ENCODE results near the gene MC1R. TPM values are rescaled to one million over a fixed set of nuclear protein-coding genes. Genes with fewer than 3 reads are reported as not detected.
"Not testable (repeated sequence)": the region's sequence is repeated elsewhere in the genome, so short reads cannot be mapped to it uniquely, and the experiment has no call there.

The MC1R gene
- total RNA-seq, 1 donor from 2014 or later = 2.2 TPM

DNA sequence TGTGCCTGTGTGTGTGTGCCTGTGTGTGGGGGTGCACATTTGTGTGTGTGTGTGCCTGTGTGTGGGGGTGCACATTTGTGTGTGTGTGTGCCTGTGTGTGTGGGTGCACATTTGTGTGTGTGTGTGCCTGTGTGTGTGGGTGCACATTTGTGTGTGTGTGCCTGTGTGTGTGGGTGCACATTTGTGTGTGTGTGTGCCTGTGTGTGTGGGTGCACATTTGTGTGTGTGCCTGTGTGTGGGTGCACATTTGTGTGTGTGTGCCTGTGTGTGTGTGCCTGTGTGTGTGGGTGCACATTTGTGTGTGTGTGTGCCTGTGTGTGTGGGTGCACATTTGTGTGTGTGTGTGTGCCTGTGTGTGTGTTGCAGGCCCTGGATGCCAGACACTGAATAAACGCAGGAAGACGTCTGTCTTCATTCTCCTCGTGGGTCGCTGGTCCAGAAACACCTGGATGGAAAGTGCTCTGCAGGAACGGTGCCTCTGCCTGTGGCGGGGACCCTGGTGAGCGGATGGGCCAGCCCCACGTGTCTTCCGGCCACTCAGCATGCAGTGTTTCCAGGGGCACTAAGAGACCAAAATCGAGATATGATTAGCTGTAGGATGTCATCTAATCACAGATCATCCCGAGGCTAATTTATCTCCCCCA, 3.9 kb upstream of the MC1R start:
- not testable (repeated sequence) for DNase-seq

DNA sequence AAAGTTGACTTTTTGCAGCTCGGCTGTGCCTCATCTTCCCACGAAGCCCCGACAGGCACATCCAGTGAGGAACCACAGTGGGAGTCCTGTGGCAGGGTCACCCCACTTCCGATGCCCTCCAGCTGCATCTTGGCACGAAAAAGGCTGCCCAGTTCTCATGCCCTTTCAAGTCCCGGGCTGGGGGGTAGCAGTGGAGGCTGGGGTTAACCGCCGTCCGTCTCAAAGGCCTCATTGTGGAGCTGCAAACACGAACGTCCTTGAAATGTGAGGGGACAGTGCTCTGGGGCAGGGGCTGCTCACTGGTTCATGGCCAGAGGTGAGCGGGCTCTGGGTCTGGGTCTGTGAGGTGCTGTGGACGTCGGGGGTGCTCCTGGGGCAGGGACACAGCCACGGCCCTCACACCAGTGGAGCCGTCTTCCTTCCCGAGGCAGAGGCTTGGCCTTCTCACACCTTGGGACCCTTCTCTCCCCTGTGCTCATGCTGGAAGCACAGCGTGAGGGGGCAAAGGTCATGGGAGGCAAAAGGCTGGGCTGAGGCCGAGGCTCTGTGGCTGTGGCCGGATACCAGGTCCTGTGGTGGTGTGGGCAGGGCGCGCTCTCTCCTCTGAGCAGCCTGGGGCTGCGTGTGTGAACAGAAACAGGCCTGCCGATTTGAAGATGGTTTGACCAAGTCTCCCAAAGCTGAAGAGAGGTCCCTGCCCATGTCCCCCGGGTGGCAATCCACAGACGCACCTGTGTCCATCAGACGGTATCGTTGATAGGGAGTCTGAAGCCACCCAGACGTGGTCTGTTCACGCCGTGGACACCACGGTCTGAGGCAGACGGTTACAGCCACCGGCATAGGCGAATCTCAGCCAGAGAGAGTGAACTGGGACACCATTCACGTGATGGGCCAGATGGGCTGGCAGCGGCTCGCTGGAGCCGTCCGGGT, 3.1 kb upstream of the MC1R start:
- DNase-seq = peak; percentile 25

DNA sequence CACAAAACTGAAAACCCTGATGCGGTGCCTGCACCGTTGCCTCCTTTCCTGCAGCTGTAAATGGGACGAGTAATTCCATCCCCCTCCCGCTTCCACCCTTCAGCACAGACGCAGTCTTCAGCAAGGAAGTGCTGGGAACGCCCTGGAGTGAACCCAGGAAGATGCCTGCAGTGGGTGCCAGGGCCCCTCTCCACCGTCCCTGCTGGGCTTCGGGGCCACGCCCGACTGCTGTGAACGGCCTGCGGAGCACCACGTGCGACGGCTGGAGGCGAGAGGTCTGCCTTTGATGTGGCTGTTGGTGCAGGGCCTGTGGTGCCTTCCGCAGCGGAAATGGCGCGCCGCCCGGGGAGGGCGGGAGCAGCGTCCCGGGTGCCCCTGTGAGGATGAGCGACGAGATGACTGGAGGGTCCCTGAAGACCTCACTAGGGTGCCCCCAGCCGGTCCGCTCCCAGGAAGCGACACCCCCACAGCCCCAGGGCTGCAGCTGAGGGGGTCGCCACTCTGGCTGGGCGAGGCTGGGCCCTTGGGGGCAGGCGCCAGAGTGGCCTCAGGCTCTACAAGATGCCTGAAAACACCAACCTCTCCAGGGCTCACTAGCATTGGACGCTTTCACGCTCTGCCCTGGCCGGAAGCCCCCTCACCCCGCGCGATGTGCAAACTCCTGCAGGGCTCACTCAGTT, 749 bp upstream of the MC1R start:
- peak; percentile 67 for DNase-seq

DNA sequence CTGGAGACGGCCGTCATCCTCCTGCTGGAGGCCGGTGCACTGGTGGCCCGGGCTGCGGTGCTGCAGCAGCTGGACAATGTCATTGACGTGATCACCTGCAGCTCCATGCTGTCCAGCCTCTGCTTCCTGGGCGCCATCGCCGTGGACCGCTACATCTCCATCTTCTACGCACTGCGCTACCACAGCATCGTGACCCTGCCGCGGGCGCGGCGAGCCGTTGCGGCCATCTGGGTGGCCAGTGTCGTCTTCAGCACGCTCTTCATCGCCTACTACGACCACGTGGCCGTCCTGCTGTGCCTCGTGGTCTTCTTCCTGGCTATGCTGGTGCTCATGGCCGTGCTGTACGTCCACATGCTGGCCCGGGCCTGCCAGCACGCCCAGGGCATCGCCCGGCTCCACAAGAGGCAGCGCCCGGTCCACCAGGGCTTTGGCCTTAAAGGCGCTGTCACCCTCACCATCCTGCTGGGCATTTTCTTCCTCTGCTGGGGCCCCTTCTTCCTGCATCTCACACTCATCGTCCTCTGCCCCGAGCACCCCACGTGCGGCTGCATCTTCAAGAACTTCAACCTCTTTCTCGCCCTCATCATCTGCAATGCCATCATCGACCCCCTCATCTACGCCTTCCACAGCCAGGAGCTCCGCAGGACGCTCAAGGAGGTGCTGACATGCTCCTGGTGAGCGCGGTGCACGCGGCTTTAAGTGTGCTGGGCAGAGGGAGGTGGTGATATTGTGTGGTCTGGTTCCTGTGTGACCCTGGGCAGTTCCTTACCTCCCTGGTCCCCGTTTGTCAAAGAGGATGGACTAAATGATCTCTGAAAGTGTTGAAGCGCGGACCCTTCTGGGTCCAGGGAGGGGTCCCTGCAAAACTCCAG, 1.1 kb downstream of the MC1R start:
- no peak for DNase-seq

DNA sequence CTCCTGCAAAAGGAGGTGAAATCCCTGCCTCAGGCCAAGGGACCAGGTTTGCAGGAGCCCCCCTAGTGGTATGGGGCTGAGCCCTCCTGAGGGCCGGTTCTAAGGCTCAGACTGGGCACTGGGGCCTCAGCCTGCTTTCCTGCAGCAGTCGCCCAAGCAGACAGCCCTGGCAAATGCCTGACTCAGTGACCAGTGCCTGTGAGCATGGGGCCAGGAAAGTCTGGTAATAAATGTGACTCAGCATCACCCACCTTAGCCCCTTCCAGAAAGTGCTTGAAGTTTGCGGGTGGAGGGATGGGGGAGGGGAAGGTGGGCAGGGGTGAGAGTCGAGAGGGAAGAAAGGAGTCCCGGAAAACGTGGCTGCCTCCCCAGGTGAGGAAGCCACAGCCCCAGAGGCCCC, 2.1 kb downstream of the MC1R start:
- no peak for DNase-seq

DNA sequence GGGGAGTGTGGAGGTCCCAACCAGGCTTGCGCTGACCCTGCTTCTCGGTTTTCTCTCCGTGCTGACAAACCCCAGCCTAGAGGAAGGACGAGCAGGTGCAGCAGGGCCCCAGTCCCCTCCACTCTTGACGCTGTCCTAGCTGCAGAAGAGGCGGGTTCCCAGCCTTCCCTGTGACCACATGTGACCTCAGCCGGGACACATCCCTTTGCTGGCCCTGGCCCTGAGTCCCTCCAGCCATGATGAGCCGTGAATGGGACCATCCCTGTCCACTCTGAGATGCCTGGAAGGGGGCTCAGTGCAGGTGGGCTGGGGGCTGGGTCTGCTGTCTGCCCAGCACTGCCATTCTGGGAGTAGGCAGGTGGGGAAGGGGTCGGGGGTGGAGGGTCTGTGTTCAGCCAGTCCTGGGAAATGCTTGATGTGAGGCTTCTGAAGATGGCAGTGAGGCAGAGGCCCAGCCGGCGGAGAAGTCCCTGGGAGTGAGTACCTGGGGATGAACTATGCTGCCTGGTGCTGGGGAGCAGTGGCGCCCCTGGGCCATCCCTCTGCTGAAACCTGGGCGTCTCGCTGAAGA, 2.6 kb downstream of the MC1R start:
- DNase-seq = no peak

DNA sequence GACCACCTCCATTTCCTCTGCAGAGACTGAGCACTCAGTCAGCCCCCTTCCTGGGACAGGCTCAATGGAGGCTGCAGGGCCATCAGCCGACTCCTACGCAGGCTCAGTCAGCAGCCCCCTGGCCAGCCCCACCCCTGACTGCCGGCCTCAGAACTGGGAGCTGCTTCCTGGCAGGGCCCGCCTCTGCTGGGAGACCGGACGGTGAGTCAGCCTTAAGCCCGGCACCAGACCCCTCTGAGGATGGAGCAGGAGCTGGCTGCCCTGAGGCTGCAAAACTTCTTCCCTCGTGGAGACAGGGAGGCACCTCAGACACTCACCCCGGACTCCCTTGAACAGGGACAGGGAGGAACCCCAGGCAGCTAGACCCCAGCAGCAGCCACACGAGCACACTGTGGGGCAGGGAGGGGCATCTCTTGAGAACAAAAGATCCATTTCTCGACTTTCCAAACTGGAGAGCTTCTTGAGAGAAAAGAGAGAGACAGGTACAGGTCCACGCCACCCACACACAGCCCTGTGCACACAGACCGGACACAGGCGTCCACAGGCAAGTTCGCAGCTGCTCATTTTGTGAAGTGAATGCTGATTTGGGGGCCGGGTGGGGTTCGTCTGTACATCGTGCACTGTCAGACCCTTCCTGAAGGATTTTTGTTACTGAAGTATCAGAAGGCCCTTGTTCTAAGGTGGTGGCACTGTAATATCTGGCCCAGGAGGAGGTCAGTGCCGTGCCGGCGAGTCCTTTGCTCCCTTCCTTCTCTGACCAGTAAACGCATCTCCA, 3.2 kb downstream of the MC1R start:
- DNase-seq = peak; percentile 17

DNA sequence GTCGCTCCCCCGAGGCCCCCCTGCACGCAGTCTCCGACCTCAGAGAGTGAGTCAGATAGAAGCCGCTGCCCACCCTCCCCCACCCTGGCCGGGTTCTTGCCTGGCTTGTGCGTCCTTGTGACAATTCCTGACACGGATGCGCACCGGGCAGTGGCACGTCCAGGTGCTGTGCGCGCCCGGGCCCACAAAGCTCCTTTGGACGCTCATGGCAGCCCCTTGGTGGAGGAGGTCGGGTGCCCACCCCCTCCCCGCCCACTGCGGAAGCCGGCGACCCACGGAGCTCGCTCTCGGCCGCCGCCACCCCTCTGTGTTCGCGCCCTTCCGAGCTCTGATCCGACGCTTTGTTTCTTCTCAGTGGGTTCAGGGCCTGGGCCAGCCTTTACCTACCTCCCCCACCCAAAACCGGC, 3.8 kb downstream of the MC1R start:
- DNase-seq = peak; percentile 39

DNA sequence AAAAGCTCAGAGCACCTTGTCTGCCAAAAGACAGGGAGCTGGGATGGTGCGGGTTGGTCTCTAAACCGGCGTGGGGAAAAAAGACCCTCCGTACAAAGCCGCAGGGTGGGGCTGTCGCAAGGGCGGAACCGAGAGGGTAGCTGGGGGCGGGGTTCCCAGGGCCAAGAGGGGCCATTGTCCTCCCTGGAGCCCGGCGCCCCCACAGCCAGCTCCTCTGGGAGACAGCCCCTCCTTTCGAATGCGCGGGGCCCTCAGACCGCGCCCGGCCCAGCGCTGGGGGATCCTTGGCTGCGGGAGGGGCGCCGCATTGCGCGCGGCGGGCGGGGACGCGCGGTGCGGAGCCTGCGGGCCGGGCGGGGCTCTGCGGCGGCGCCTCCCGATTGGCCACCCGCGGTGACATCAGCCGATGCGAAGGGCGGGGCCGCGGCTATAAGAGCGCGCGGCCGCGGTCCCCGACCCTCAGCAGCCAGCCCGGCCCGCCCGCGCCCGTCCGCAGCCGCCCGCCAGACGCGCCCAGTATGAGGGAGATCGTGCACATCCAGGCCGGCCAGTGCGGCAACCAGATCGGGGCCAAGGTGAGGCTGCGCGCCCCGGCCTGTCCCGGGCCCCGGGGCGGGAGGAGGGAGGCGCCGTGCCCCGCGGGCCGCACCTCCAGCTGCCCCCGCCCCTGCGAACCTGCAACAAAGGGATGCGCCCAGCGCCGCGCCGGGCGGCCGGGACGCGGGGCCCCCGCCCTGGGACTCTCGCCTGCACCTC, 4.4 kb downstream of the MC1R start, which contains the start of gene TUBB3:
TSS of gene TUBB3 (plus strand) at position 459 of the 756 bp plus-strand sequence. CDS start at position 519, 60 bp downstream.
- DNase-seq = no peak

DNA sequence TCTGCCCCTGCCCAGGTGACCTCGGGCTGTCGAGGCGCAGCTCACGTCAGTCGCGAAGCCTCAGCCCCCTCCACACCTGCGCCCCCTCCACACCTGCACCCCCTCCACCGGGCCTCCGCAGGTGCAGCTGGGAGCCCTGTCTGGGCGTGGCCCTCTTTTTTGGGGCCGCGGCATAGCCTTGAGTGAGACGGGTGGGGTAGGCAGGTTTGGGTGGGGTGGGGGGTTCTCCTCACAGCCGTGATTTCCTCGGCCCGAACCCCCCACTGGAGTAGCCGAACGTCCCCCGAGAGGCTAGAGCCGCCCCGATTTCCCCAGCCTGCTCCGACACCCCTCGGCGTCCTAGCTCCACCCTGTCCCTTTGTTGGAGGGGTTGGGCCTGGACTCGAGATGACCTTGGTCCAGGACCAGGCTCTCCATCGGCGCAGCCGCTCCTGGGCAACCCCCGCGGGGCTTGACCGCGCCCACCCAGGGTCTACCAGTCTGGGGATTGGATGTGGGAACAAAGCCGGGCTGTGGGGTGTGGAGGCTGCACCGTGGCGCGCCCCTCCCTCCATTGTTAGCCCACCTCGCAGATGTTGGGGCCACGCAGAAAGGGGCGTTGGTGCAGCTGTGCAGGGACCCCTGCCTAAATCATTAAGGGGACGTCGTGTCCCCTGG, 5.1 kb downstream of the MC1R start:
- no peak for DNase-seq

DNA sequence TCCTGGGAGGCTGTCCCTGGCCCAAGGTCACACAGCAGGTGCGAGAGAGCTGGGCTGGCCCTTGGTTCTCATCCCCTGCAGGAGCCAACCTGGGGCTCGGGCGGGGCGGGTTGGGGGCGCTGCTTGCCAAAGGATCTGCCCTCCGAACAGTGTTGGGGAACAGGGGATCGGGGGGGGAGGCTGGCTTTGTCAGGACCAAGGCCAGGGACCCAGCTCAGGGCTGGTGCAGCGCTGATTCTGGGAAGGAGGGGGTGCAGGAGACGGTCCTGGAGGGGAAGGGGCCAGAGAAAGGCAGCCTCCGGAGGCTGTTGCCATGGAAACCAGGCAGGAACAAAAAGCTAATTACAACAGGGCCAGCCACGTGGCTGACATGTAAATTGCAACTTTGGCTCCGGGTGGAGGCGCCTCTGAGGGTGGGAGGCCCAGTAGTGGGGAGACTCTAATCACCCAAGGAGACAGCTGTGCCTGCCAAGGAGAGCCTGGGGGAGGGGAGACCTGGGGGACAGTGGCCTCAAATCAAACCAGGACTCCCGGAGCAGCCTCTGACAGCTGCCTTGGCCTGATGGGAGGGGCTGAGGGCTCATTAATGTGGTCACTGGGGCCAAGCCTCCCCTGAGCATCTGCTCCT, 5.7 kb downstream of the MC1R start:
- peak; percentile 27 for DNase-seq

DNA sequence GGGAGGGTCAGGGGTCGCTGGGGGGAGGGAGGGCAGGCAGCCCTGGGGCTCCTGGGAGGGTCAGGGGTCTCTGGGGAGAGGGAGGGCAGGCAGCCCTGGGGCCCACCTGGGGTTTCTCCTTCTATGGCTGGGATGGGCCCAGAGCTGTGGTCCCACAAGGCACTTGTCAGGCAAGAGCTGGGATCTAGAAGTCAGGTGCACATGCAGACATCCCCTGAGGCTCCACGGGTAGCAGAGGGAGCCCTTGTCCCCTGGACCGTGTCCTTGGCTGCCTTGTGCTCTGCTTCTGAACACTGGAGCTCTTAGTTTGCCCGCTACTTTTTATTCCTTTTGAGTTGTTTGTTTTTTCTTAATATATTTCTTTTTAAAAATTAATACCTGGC, 6.3 kb downstream of the MC1R start:
- no peak for DNase-seq

DNA sequence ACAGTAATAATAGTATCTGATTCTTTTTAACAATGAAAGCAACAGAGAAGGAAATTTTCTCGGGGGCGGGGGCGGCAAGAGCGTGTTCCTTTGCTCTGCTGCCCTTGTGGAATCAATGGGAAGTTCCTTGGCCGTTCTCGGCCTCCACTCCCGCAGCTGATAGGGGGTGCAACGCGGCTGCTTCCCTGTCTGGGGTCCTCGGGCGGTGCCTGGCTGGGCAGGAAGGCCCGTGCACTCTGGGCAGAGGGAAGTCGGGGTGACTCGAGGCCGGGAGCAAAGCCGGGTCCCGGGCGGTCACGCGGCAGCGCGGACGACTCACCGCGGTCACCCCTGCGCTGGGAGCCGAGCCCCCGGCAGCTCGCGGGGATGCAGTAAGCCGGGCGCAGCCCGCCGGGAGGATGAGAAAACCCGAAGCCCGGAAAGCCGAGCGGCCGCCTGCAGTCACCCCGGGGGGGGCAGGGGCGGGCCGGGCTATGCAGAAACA, 7.0 kb downstream of the MC1R start:
- no peak for DNase-seq

DNA sequence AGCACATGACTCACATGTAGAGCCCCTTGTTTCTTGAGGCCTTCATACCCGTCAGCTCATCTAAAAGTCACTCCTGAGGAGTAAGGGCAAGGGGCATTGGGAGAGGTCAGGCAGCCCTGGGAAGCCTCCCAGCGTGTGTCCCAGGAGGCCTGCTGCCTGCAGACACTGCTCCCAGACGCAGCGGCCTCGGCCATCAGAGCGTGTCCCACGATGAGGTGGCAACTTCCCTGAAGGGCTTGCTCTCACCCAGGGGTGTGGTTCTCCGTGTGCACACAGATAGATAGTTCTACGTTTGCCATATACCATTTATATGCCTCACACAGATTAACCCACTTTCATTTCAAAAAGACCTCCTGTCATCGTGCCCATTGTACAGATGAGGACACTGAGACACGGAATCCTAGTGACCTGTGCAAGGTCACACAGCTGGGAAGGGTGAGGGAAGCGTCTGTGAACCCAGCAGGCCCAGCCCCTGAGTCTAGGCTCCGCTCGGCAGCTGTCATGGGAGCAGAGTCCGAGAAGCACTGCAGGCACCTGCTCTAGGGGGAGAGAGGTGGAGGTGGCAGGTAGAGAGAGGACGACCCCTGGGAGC, 12.7 kb downstream of the MC1R start:
- no peak for DNase-seq

DNA sequence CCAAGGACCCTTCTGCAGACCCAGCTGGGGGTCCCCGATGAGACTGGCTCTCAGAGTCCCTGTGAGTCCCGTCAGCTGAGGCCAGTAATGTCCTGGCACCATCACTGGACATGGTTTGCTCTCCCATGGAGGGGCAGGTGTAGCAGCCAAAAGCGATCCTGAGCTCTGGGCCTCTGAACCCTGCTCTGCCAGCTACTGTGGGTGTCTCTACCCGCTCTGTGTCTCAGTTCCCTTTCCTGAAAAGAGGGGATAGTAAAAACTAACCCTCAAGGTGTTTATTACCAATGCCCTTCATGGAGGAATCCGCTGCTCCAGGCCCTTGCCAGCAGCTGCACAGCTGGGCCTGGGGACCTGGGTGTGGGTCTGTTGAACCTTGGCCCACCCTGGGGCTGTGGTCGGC, 13.3 kb downstream of the MC1R start:
- no peak for DNase-seq

DNA sequence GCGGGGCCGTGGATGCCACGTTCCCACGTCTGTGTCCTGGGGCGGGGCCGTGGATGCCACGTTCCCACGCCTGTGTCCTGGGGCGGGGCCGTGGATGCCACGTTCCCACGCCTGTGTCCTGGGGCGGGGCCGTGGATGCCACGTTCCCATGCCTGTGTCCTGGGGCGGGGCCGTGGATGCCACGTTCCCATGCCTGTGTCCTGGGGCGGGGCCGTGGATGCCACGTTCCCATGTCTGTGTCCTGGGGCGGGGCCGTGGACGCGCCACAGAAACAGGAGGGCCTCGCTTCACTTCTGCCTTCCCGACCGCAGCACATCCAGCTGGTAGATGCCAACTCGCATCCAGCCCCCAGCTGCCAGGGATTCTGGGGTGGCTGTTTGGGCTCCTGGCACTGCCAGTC, 15.4 kb downstream of the MC1R start:
- not testable (repeated sequence) for DNase-seq

DNA sequence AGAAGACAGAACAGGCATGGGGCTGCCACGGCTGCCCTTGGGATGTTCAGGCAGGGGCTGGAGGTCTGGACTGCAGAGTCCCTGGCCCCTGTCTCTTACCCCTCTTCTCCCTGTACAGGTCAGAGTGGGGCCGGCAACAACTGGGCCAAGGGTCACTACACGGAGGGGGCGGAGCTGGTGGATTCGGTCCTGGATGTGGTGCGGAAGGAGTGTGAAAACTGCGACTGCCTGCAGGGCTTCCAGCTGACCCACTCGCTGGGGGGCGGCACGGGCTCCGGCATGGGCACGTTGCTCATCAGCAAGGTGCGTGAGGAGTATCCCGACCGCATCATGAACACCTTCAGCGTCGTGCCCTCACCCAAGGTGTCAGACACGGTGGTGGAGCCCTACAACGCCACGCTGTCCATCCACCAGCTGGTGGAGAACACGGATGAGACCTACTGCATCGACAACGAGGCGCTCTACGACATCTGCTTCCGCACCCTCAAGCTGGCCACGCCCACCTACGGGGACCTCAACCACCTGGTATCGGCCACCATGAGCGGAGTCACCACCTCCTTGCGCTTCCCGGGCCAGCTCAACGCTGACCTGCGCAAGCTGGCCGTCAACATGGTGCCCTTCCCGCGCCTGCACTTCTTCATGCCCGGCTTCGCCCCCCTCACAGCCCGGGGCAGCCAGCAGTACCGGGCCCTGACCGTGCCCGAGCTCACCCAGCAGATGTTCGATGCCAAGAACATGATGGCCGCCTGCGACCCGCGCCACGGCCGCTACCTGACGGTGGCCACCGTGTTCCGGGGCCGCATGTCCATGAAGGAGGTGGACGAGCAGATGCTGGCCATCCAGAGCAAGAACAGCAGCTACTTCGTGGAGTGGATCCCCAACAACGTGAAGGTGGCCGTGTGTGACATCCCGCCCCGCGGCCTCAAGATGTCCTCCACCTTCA, 16.2 kb downstream of the MC1R start:
- DNase-seq = no peak

Data from skin of body (tissue), 2 donors.